Pancreas (tissue), 10 donors: ENCODE data around the gene TTC39B. TPM values are rescaled to one million over a fixed set of nuclear protein-coding genes. Genes with fewer than 3 reads are reported as not detected.

ENCODE experiments used
- ATAC-seq, 4 donors: fragments of 200-7000 bp; cut with Tn5 transposase; one replicate each; pipeline versions ENCODE4 v1.8.0 to v1.9.1; 2020; ENCODE audit warnings: mild to moderate bottlenecking in 4 of 4, moderate library complexity in 4 of 4
- DNase-seq, 6 donors: peaks; one replicate each; pipeline ENCODE4 v3.0.0-alpha.2; 2020
- FAIRE-seq: peaks from 2 replicates; lab custom pipeline; 2012; peaks lifted over from hg19 to GRCh38; lab: Jason Lieb, UNC
- H3K27ac ChIP-seq, 4 donors: fragments of 200-600 bp; sonication (generic); 1 replicate in 3 of 4; 2 replicates in 1 of 4; pipeline versions ENCODE4 v1.5.0 to v1.8.0; 2020
- H3K27me3 ChIP-seq, 4 donors: fragments of 200-600 bp; one replicate each; pipeline ENCODE4 v1.8.0; 2021
- H3K36me3 ChIP-seq, 3 donors: fragments of 200-600 bp; sonication (generic) in 1 of 3; one replicate each; pipeline versions ENCODE4 v1.5.0 to v1.8.0; 2020 to 2021
- H3K4me1 ChIP-seq, 3 donors: fragments of 200-600 bp; one replicate each; pipeline ENCODE4 v1.8.0; 2021
- H3K4me3 ChIP-seq, 4 donors: fragments of 200-600 bp; sonication (generic) in 2 of 4; one replicate each; pipeline versions ENCODE4 v1.5.0 to v1.8.0; 2020 to 2021
- H3K9me3 ChIP-seq, 4 donors: fragments of 200-600 bp; one replicate each; pipeline ENCODE4 v1.8.0; 2021
- CTCF ChIP-seq, 4 donors: fragments of 200-600 bp; sonication (generic) in 3 of 4; IDR thresholded peaks; one replicate each; pipeline versions ENCODE4 v1.5.0 to v1.8.0; 2021; ENCODE audit warnings: antibody characterized with exemption in 4 of 4
- WGBS, 2 donors: extraction: QIAGEN DNeasy Blood & Tissue Kit; methylation state at CpG; one replicate each; pipeline ENCODE4 v1.1.7; 2013; 5-methylcytosine and 5-hydroxymethylcytosine counted together
- intact Hi-C, 3 donors: fragments of 100-400 bp; cut with DNase I; formaldehyde crosslinking; loops; one replicate each; pipeline versions ENCODE4 v1.11.1 to v1.14.2; 2022
- polyA plus RNA-seq, 2 donors: library from polyadenylated mRNA; stranded (reverse); fragments of 200-250 nt; gene quantifications; one replicate each; pipeline ENCODE4 v1.2.3, GENCODE V29; 2013
- total RNA-seq, 6 donors: library from RNA; stranded (reverse); fragmentation: NEBNext Ultra II Directional in 4 of 6; extraction: Animal tissue kit (Norgen Biotek cat#: 25700) in 4 of 6; gene quantifications; one replicate each; pipeline versions ENCODE4 v1.2.1 to v1.2.4, GENCODE V29; 2021 to 2023
- donor health status: healthy with polysubstance abuse.
- donor health status: DM: no; HTN: no; CAD: no; lungs with moderate emphysema.
- donor health status: DM: no; HTN: no; CAD: no.
- donor health status: control.
- donor health status: control.
- donor health status: Bipolar disorder and iron deficiency.
- donor health status: DM: yes; HTN: yes; CAD: no.
- donor health status: DM: no; HTN: no; CAD: no.
- donor health status: DM: no; HTN: no; CAD: no.
- donor health status: DM: yes; HTN: yes; CAD: no.

Gene TTC39B
- total and polyA plus RNA-seq, 8 donors: 1.5 to 12.1 (median 5.1) TPM

DNA sequence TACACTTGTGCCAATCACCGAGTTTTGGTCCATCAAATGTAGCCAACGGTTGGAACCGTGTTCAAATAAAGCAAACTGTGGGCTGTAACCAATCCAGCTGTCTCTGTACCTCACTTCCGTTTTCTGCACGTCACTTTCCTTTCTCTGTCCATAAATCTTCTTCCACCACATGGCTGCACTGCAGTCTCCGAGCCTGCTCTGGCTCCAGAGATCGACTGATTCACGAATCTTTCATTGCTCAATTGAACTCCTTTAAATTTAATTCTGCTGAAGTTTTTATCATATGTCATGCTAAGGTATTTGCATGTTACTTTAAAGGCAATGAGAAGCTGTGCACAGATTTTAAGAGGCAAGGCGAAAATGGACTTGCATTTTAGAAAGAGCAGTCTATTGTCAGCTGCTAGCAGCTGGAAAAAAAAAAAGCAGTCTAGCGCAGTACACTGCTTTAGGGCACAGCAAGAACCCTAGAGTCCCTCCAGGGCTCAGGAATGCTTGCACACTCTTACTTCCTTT is 13.2 kb downstream of the TTC39B start:
- H3K9me3 ChIP-seq: no peaks in the 10 kb centered on the region
- no peak overlapping the region for H3K4me3 ChIP-seq
- ATAC-seq: no peak
- DNase-seq: no peak
- no peak overlapping the region for H3K27ac ChIP-seq
- H3K4me1 ChIP-seq: peaks cover 5 to 17% (median 6%) of the 10 kb centered on the region in 3 donors
- H3K27me3 ChIP-seq: no peaks in the 10 kb centered on the region
- TF ChIP-seq CTCF (IDR thresholded peaks at IDR 0.05): no peak
- intact Hi-C loops: no loop called here
- 72 to 81% methylated on average over 10 of the region's 10 CpGs for WGBS, 2 donors
- no peak for FAIRE-seq
- H3K36me3 ChIP-seq: no peaks in the 10 kb centered on the region

GRCh38 chr9:15293084-15293483 is 13.9 kb downstream of the TTC39B start:
- H3K27ac ChIP-seq: no peak overlapping the region
- H3K9me3 ChIP-seq: no peaks in the 10 kb centered on the region
- H3K27me3 ChIP-seq: no peaks in the 10 kb centered on the region
- ATAC-seq: no peak
- intact Hi-C loops: no loop called here
- DNase-seq: no peak
- H3K4me3 ChIP-seq: no peak overlapping the region
- H3K36me3 ChIP-seq: no peaks in the 10 kb centered on the region
- TF ChIP-seq CTCF (IDR thresholded peaks at IDR 0.05): no peak
- peaks cover 5 to 17% (median 6%) of the 10 kb centered on the region in 3 donors for H3K4me1 ChIP-seq
- no peak for FAIRE-seq

- intact Hi-C loops: loop anchor here in 1 of 3 donors (10.0 kb wide), 1 partner anchor 135 kb away; the partner anchor contains the start of gene SNAPC3
- FAIRE-seq (no peak), ATAC-seq (no peak), DNase-seq (no peak)
- Histone ChIP-seq H3K27me3 (no peaks in the 10 kb centered on the region), H3K27ac (no peak overlapping the region), H3K36me3 (no peaks in the 10 kb centered on the region), H3K9me3 (no peaks in the 10 kb centered on the region), H3K4me3 (no peak overlapping the region), H3K4me1 (peaks cover 0 to 5% (median 0%) of the 10 kb centered on the region in 3 donors)
- TF ChIP-seq CTCF (IDR thresholded peaks at IDR 0.05): no peak
- 93 to 95% methylated on average over 5 of the region's 5 CpGs for WGBS, 2 donors
Observed at GRCh38 chr9:15289603-15290002, 17.4 kb downstream of the TTC39B start.

DNA sequence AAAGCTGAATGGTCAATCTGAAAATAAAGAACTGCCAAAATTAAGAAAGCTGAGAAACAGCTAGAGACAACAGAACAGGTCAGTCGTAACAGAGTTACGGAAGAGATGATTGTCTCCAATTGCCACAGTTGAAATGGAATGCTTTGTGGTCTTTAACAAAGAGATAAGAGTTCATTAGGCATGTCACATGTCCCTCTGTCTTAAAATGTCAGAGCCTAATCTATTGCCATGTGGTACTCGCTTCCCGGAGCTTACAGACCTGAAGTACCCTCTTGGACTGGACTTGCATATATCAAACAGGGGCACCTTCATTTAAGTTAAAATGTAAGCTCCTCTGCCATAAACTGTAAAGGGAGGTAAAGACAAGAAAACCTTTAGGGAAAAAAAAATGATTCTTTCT is 19.7 kb downstream of the TTC39B start:
- FAIRE-seq (no peak), DNase-seq (no peak), ATAC-seq (no peak)
- H3K4me1 ChIP-seq: no peaks in the 10 kb centered on the region
- H3K27ac ChIP-seq: no peak overlapping the region
- no peaks in the 10 kb centered on the region for H3K36me3 ChIP-seq
- intact Hi-C loops: loop anchor here in 1 of 3 donors (10.0 kb wide), 1 partner anchor 137 kb away; the partner anchor contains the start of gene SNAPC3
- WGBS, 2 donors: 93 to 98% methylated on average over 4 of the region's 4 CpGs
- no peaks in the 10 kb centered on the region for H3K27me3 ChIP-seq
- H3K9me3 ChIP-seq: no peaks in the 10 kb centered on the region
- no peak overlapping the region for H3K4me3 ChIP-seq
- no peak for TF ChIP-seq CTCF (IDR thresholded peaks at IDR 0.05)

GRCh38 chr9:15286161-15286821 is 20.7 kb downstream of the TTC39B start:
- ATAC-seq (peak in 2 of 4 donors; percentile 22 to 23), FAIRE-seq (no peak), DNase-seq (no peak)
- intact Hi-C loops: loop anchor here in 1 of 3 donors (10.0 kb wide), 1 partner anchor 139 kb away; the partner anchor contains the start of gene SNAPC3
- H3K27ac ChIP-seq: no peak overlapping the region
- 71 to 76% methylated on average over 4 of the region's 4 CpGs for WGBS, 2 donors
- no peaks in the 10 kb centered on the region for H3K27me3 ChIP-seq
- H3K36me3 ChIP-seq: no peaks in the 10 kb centered on the region
- no peak overlapping the region for H3K4me3 ChIP-seq
- H3K9me3 ChIP-seq: no peaks in the 10 kb centered on the region
- H3K4me1 ChIP-seq: no peaks in the 10 kb centered on the region
- no peak for TF ChIP-seq CTCF (IDR thresholded peaks at IDR 0.05)
